ENCODE results near the gene RNLS. TPM values are rescaled to one million over a fixed set of nuclear protein-coding genes. Genes with fewer than 3 reads are reported as not detected.

RNLS gene
- total and polyA plus RNA-seq, 2 of the 8 experiments (the other 6 are each of a cell fraction or from before 2014, with no cell fraction given) = 7.5 to 12.7 TPM

- TF ChIP-seq CTCF (IDR thresholded peaks at IDR 0.05; ENCODE audit: control extremely low read depth in 1 of 3, insufficient read depth in 1 of 3, low read depth in 1 of 3, low read length in 3 of 3) (no peak), GTF2F1 (IDR thresholded peaks at IDR 0.05; ENCODE audit: borderline replicate concordance, low read depth, low read length) (no peak), SAP30 (IDR thresholded peaks at IDR 0.05; ENCODE audit: insufficient read depth, insufficient replicate concordance, low read length) (no peak), KDM4A (IDR thresholded peaks at IDR 0.05; ENCODE audit: low read depth, low read length, severe bottlenecking) (no peak), SUZ12 (IDR thresholded peaks at IDR 0.05; ENCODE audit: low read length) (no peak), SP2 (IDR thresholded peaks at IDR 0.05; ENCODE audit: low read length) (no peak), CBX8 (IDR thresholded peaks at IDR 0.05; ENCODE audit: borderline replicate concordance, low read depth, low read length) (no peak), CREB1 (IDR thresholded peaks at IDR 0.05) (no peak), YY1 (IDR thresholded peaks at IDR 0.05; ENCODE audit: low read depth, low read length) (no peak)
These were observed 41.9 kb downstream of the RNLS start (continued) for GRCh38 chr10:88541116-88541626.
